GM23338 (cell line): ENCODE data around the gene METTL5.

ENCODE experiments used
- CTCF ChIP-seq, 2 experiments: fragments of 200-600 bp in 1 of 2; sonication (generic) in 1 of 2; conservative IDR thresholded peaks; 2 replicates each; pipeline versions ENCODE4 v1.5.1 to v1.6.1; 2016 to 2017; ENCODE audit warnings: antibody characterized with exemption in 2 of 2, low read depth in 2 of 2, mild to moderate bottlenecking in 2 of 2, moderate library complexity in 1 of 2
- EZH2 ChIP-seq: fragments of 200-600 bp; sonication (generic); IDR thresholded peaks from one replicate; pipeline ENCODE4 v1.8.0; 2017; ENCODE audit warnings: antibody characterized with exemption, mild to moderate bottlenecking, low read depth; ENCODE audit not compliant: unreplicated experiment
- ZNF114 ChIP-seq: fragments of 250-450 bp; sonication (Bioruptor Pico); IDR thresholded peaks from 2 replicates; pipeline ENCODE4 v1.5.0; 2020; ENCODE audit warnings: mild to moderate bottlenecking, moderate library complexity
- ZNF462 ChIP-seq: fragments of 250-450 bp; sonication (Bioruptor Pico); IDR thresholded peaks from 2 replicates; pipeline ENCODE4 v1.5.0; 2020; ENCODE audit warnings: mild to moderate bottlenecking, moderate library complexity
- TF ChIP-seq, protein P1 (sequence below): IDR thresholded peaks from 2 replicates; pipeline ENCODE4 v1.6.1; 2016; ENCODE audit warnings: antibody characterized with exemption

GRCh38 chr2:169862816-169863215 lies 38.1 kb upstream of the METTL5 start:
- TF ChIP-seq ZNF462 (no peak), CTCF (conservative IDR thresholded peaks at IDR 0.05; ENCODE audit: low read depth in 2 of 2) (no peak), ZNF114 (CRISPR knock-in tag) (no peak), EZH2 (no peak)
- TF ChIP-seq, protein P1, sequence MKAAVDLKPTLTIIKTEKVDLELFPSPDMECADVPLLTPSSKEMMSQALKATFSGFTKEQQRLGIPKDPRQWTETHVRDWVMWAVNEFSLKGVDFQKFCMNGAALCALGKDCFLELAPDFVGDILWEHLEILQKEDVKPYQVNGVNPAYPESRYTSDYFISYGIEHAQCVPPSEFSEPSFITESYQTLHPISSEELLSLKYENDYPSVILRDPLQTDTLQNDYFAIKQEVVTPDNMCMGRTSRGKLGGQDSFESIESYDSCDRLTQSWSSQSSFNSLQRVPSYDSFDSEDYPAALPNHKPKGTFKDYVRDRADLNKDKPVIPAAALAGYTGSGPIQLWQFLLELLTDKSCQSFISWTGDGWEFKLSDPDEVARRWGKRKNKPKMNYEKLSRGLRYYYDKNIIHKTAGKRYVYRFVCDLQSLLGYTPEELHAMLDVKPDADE: no peak
